HepG2 (cell line): ENCODE data around the gene CDK10. TPM values are rescaled to one million over a fixed set of nuclear protein-coding genes. Genes with fewer than 3 reads are reported as not detected.
A peak's percentile ranks its signal among the peaks of the same experiment; 100 is the strongest.

Experiments
- ATF6 ChIP-seq: sonication (generic); formaldehyde crosslinking; conservative IDR thresholded peaks from 2 replicates; pipeline ENCODE4 v1.4.0; 2020; ENCODE audit warnings: missing genetic modification reagents
- LCORL ChIP-seq, 2 experiments: fragments of 450-650 bp in 1 of 2; sonication (generic) in 1 of 2; formaldehyde crosslinking in 1 of 2; IDR thresholded peaks; 2 replicates each; pipeline versions ENCODE4 v1.5.0 to v1.6.1; 2017 to 2020; ENCODE audit warnings: antibody characterized with exemption in 1 of 2, missing genetic modification reagents in 1 of 2
- MAFG ChIP-seq: sonication (generic); formaldehyde crosslinking; IDR thresholded peaks from 2 replicates; pipeline ENCODE4 v1.5.1; 2020; ENCODE audit warnings: mild to moderate bottlenecking, missing genetic modification reagents
- PITX1 ChIP-seq: sonication (generic); formaldehyde crosslinking; IDR thresholded peaks from 2 replicates; pipeline ENCODE4 v1.5.1; 2020; ENCODE audit warnings: mild to moderate bottlenecking, missing genetic modification reagents
- SUZ12 ChIP-seq: fragments of 150-350 bp; IDR thresholded peaks from 2 replicates; pipeline ENCODE4 v1.6.1; 2014; ENCODE audit warnings: low read depth, low read length
- ZHX2 ChIP-seq, 2 experiments: sonication (generic) in 1 of 2; formaldehyde crosslinking in 1 of 2; IDR thresholded peaks; 2 replicates each; pipeline versions ENCODE4 v1.6.1 to v1.9.0; 2014 to 2022; ENCODE audit warnings: antibody characterized with exemption in 1 of 2, borderline replicate concordance in 1 of 2, inconsistent platforms in 1 of 2, low read depth in 1 of 2, missing genetic modification reagents in 1 of 2
- ZNF251 ChIP-seq: sonication (generic); formaldehyde crosslinking; IDR thresholded peaks from 2 replicates; pipeline ENCODE4 v1.9.0; 2021; ENCODE audit warnings: mild to moderate bottlenecking, missing genetic modification reagents
- ZNF263 ChIP-seq: sonication (generic); formaldehyde crosslinking; IDR thresholded peaks from 2 replicates; pipeline ENCODE4 v1.4.0; 2020; ENCODE audit warnings: missing genetic modification reagents
- ZNF281 ChIP-seq: sonication (generic); formaldehyde crosslinking; IDR thresholded peaks from 2 replicates; pipeline ENCODE4 v1.4.0; 2020; ENCODE audit warnings: missing genetic modification reagents, borderline replicate concordance
- ZNF337 ChIP-seq: sonication (generic); formaldehyde crosslinking; IDR thresholded peaks from 2 replicates; pipeline ENCODE4 v1.5.1; 2020; ENCODE audit warnings: missing genetic modification reagents, low read depth, mild to moderate bottlenecking, borderline replicate concordance
- ZNF598 ChIP-seq: sonication (generic); formaldehyde crosslinking; IDR thresholded peaks from 2 replicates; pipeline ENCODE4 v1.5.1; 2020; ENCODE audit warnings: mild to moderate bottlenecking, missing genetic modification reagents, borderline replicate concordance
- ZNF629 ChIP-seq: sonication (generic); formaldehyde crosslinking; conservative IDR thresholded peaks from 2 replicates; pipeline ENCODE4 v1.5.0; 2020; ENCODE audit warnings: missing genetic modification reagents
- ZNF788 ChIP-seq: sonication (generic); formaldehyde crosslinking; IDR thresholded peaks from 2 replicates; pipeline ENCODE4 v1.5.0; 2020; ENCODE audit warnings: mild to moderate bottlenecking, missing genetic modification reagents, borderline replicate concordance
- polyA plus RNA-seq, 8 experiments: library from polyadenylated mRNA; depleted of rRNA in 3 of 8; stranded (reverse) in 7 of 8; unstranded in 1 of 8; fragments of >200 nt; fragmentation: Illumina TruSeq in 4 of 8; extraction: Trizol in 4 of 8; gene quantifications; 2 replicates each; pipeline versions ENCODE4 v1.2.1 to v1.2.3, GENCODE V29; 2011 to 2016; ENCODE audit warnings: low read depth in 4 of 8, missing spikeins in 1 of 8, mixed read lengths in 1 of 8; ENCODE audit not compliant: insufficient read depth in 1 of 8
- total RNA-seq, 5 experiments: library from RNA; depleted of rRNA; stranded (reverse); fragments of >200 nt; fragmentation: Illumina TruSeq; extraction: Trizol; gene quantifications; 2 replicates each; pipeline ENCODE4 v1.2.3, GENCODE V29; 2016; ENCODE audit warnings: low read depth in 1 of 5
- TF ChIP-seq, protein P1 (sequence below): IDR thresholded peaks from 2 replicates; pipeline ENCODE4 v1.6.1; 2016; ENCODE audit warnings: missing compliant biosample characterization, missing genetic modification reagents, borderline replicate concordance

CDK10 gene
- total and polyA plus RNA-seq, 2 of the 13 experiments (the other 11 are each of a cell fraction or from before 2014, with no cell fraction given) = 2.5 to 3.9 TPM

- TF ChIP-seq ZHX2 (IDR thresholded peaks at IDR 0.05; ENCODE audit: low read depth) (no peak), ZHX2 (CRISPR knock-in tag; IDR thresholded peaks at IDR 0.05; ENCODE audit: borderline replicate concordance) (no peak), SUZ12 (no peak), ZNF788 (CRISPR knock-in tag) (peak; percentile 84), MAFG (CRISPR knock-in tag) (no peak), ZNF598 (0 out of 2 replicates have a peak, but pooled peaks have one; percentile 68), ZNF281 (CRISPR knock-in tag) (no peak), ZNF263 (CRISPR knock-in tag) (peak; percentile 81), ZNF629 (CRISPR knock-in tag) (no peak), ZNF251 (CRISPR knock-in tag) (no peak), ATF6 (CRISPR knock-in tag) (no peak), ZNF337 (CRISPR knock-in tag) (no peak), LCORL (IDR thresholded peaks at IDR 0.05) (no peak), LCORL (CRISPR knock-in tag; IDR thresholded peaks at IDR 0.05) (peak; percentile 68; the same call in 1 of the 2 replicates), PITX1 (CRISPR knock-in tag) (no peak)
- TF ChIP-seq, protein P1, sequence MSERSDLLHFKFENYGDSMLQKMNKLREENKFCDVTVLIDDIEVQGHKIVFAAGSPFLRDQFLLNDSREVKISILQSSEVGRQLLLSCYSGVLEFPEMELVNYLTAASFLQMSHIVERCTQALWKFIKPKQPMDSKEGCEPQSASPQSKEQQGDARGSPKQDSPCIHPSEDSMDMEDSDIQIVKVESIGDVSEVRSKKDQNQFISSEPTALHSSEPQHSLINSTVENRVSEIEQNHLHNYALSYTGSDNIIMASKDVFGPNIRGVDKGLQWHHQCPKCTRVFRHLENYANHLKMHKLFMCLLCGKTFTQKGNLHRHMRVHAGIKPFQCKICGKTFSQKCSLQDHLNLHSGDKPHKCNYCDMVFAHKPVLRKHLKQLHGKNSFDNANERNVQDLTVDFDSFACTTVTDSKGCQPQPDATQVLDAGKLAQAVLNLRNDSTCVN (CRISPR knock-in tag) = no peak
Measured at GRCh38 chr16:89695086-89695874, 8.8 kb downstream of the CDK10 start (continued).
